Renal pelvis (tissue), 12 donors: ENCODE measurements around the gene RMC1. TPM values are rescaled to one million over a fixed set of nuclear protein-coding genes. Genes with fewer than 3 reads are reported as not detected.
A peak's percentile ranks its signal among the peaks of the same experiment; 100 is the strongest.
"Not testable (repeated sequence)": the region's sequence is repeated elsewhere in the genome, so short reads cannot be mapped to it uniquely, and the experiment has no call there.

Experiments
- DNase-seq: peaks from one replicate; pipeline ENCODE4 v3.0.0-alpha.2; 2013
- long read RNA-seq, 16 experiments: transcript quantifications; one replicate each; lab custom pipeline, GENCODE V29; 2026
- polyA plus RNA-seq, 3 donors: library from polyadenylated mRNA; unstranded; fragments of 120-200 nt; gene quantifications; one replicate each; pipeline ENCODE4 v1.2.1, GENCODE V29; 2013; ENCODE audit not compliant: insufficient read length in 3 of 3

RMC1 gene
- polyA plus RNA-seq: 10 to 100 TPM; 22.4 to 27.5 (median 25.5) TPM
- long read RNA-seq, donor 1, transcript RMC1-201 (20 exons, 2,162 nt): major isoform, 5 of 5 reads
- long read RNA-seq, donor 1, partial matches to known transcripts: 0 of 5 reads
- long read RNA-seq, donor 1, other reads (novel, unspliced or antisense): 0 of 5 reads
- long read RNA-seq, donor 2, partial matches to known transcripts: 6 of 10 reads
- long read RNA-seq, donor 2, other reads (novel, unspliced or antisense): 0 of 10 reads
- long read RNA-seq, donor 3, partial matches to known transcripts: 0 of 2 reads
- long read RNA-seq, donor 3, other reads (novel, unspliced or antisense): 0 of 2 reads
- long read RNA-seq, donor 4, partial matches to known transcripts: 0 of 1 reads
- long read RNA-seq, donor 4, other reads (novel, unspliced or antisense): 0 of 1 reads
- long read RNA-seq, donor 5, partial matches to known transcripts: 0 of 2 reads
- long read RNA-seq, donor 5, other reads (novel, unspliced or antisense): 0 of 2 reads
- long read RNA-seq, donor 6, partial matches to known transcripts: 0 of 4 reads
- long read RNA-seq, donor 6, other reads (novel, unspliced or antisense): 0 of 4 reads
- long read RNA-seq, donor 7, partial matches to known transcripts: 0 of 1 reads
- long read RNA-seq, donor 7, other reads (novel, unspliced or antisense): 0 of 1 reads
- long read RNA-seq, donor 8, partial matches to known transcripts: 0 of 1 reads
- long read RNA-seq, donor 8, other reads (novel, unspliced or antisense): 0 of 1 reads
- long read RNA-seq, donor 9, partial matches to known transcripts: 0 of 4 reads
- long read RNA-seq, donor 9, other reads (novel, unspliced or antisense): 0 of 4 reads
- long read RNA-seq, donor 10, partial matches to known transcripts: 0 of 5 reads
- long read RNA-seq, donor 10, other reads (novel, unspliced or antisense): 0 of 5 reads
- long read RNA-seq, donor 11, partial matches to known transcripts: 0 of 4 reads
- long read RNA-seq, donor 11, other reads (novel, unspliced or antisense): 0 of 4 reads
- long read RNA-seq, donor 12, transcript RMC1-201 (20 exons, 2,162 nt): major isoform, 5 of 7 reads
- long read RNA-seq, donor 12, partial matches to known transcripts: 0 of 7 reads
- long read RNA-seq, donor 12, other reads (novel, unspliced or antisense): 0 of 7 reads
- long read RNA-seq, donor 13, partial matches to known transcripts: 0 of 2 reads
- long read RNA-seq, donor 13, other reads (novel, unspliced or antisense): 0 of 2 reads
- long read RNA-seq, donor 14: 0 reads
- long read RNA-seq, donor 15: 0 reads
- long read RNA-seq, donor 16, transcript RMC1-201 (20 exons, 2,162 nt): major isoform, 5 of 6 reads
- long read RNA-seq, donor 16, partial matches to known transcripts: 0 of 6 reads
- long read RNA-seq, donor 16, other reads (novel, unspliced or antisense): 0 of 6 reads

GRCh38 chr18:23503038-23503962 is at the start of gene RMC1:
Gene RMC1, plus strand, starts transcription at chr18:23503511. Its CDS starts 108 bp downstream, at chr18:23503619.
- peak; percentile 93 for DNase-seq

- peak; percentile 17 for DNase-seq
These were observed 49.6 kb upstream of the RMC1 start for GRCh38 chr18:23453680-23454058.

GRCh38 chr18:23456835-23457234 is 46.5 kb upstream of the RMC1 start:
- DNase-seq: no peak

- DNase-seq: no peak
These were observed 44.3 kb upstream of the RMC1 start for GRCh38 chr18:23458830-23459529.

GRCh38 chr18:23459530-23459921 is 43.8 kb upstream of the RMC1 start:
- DNase-seq: no peak

DNA sequence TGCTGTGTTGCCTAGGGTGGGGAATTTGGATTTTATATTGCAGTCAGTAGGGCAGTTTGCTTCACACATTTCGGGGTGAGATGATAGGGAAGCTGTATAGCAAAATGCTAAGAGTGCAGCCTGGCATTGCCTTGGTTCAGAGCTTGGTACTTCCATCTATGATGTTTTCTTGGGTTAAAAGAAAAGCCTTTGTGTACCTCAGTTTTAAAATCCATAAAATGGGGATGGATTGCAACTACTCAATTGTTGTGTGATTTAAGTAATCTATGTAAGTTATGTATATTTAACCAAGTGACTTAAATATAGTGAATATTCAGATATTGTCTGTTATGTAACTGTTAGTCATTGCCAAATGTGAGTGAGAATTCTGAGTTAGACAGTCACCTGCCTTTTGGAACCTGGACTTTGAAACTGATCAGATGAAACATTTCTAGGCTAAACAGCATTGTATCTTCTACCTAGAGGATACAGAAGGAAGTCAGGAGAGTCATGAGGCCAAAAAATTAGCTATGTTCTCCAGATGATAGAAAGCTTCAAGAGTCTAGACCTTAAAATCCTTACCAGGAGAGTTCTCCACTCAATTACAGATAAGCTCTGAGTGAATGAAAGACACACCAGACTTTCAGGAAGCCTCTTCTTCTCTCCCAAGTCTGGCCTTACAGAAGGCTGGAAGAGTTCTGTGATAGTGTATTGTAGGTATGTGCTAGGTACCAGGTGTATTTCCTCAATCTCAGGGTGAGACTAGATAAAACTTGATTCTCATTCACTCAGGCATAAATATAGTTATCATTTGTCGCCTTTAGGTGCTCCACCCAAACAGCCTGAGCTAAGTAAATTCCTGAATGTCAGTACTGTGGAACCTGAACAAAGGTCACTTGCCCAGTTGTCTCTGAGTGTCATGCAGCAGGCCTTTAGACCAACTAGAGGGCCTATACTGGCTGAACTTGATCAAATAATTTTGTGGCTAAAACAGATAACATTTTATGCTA is 42.7 kb upstream of the RMC1 start:
- DNase-seq: no peak

GRCh38 chr18:23462876-23463275 is 40.4 kb upstream of the RMC1 start:
- DNase-seq: no peak

DNA sequence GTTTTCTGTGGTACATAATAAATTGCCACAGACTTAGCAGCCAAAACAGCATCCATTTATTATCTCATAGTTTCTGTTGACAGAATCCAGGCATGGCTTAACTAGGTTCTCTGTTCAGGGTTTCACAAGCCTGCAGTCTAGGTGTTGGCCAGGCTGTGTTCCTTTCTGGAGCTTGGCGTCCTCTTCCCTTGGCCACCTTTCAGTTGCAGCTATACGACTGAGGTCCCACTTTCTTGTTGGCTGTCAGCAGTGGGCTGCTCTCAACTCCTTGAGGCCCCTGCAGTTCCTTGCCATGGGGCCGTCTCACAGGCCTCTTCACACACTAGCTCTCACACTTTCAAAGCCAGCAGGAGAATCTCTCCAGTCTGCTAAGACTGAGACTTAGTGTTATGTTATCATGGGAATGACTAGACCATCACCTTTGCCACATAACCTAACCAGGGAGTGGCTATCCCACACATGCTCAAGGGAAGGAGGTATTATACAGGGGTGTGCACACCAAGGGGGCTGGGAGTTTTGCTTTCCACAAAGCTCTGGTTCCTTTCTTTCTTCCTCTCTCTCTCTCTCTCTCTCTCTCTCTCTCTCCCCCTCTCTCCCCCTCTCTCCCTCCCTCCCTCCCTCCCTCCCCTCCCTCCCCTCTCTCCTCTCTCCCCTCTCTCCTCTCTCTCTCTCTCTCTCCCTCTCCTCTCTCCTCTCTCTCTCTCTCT is 34.4 kb upstream of the RMC1 start:
- no peak for DNase-seq

GRCh38 chr18:23470620-23471387 is 32.5 kb upstream of the RMC1 start:
- no peak for DNase-seq

GRCh38 chr18:23471486-23471885 is 31.8 kb upstream of the RMC1 start:
- no peak for DNase-seq

- no peak for DNase-seq
These were observed 23.3 kb upstream of the RMC1 start for GRCh38 chr18:23479829-23480505.

DNA sequence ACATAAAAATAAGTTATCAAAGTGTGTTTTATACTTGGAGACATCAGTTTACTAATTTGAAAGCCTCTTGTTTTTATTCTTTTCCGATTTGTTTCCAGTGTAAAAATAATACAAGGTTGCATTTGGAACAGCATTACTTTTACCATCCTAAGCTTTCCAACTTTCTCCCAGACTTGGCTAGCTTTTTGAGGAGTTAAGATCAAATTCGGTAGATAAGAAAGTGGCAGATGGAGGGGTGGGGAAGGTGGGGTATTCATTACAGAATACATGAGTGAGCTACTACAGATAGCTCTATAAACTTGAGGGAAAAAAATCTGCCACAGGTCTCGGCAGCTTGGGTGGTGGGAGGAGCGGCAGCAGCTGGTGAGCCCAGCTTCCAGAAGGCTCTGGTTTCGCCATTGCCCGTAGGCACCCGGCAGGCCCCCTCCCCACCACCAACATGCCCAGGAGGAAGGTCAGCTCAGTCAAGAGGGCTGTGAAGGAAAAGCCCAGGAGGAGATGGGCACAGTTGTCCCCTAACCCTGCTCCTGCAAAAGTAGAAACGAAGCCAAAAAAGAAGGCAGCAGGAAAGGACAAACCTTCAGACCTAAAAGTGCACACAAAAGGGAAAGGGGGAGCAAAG is 18.6 kb upstream of the RMC1 start:
- no peak for DNase-seq

DNA sequence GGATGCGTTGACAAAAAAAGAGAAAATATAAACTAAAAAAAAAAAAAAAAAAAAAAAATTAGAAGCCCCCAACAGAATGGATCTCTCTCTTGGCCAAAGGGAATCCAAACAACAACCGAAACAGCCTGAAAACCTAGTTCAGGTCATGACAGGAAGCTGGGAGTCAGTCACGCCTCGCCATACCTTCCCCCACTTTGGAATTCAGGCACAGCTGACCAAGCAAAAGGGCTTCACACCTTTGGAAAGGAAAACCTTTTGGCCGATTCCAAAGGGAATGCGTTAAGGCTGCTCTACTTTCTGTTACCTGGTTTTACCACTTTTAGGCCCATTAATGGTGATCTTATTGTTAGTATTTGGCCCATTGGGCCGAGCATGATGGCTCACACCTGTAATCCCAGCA is 17.9 kb upstream of the RMC1 start:
- DNase-seq: no peak

GRCh38 chr18:23487738-23488570 is 15.4 kb upstream of the RMC1 start:
- no peak for DNase-seq

DNA sequence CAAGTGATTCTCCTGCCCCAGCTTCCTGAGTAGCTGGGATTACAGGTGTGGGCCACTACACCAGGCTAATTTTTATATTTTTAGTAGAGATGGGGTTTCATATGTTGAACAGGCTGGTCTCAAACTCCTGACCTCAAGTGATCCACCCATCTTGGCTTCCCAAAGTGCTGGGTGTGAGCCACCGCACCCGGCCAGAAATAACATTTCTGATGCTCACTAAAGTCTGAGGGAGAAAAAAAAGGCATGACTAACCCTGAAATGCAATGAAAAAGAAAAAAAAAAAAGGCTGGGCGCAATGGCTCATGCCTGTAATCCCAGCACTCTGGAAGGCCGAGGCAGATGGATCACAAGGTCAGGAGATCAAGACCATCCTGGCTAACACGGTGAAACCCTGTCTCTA is 13.7 kb upstream of the RMC1 start:
- not testable (repeated sequence) for DNase-seq
